ENCODE results near the gene BAIAP2L2.
A peak's percentile ranks its signal among the peaks of the same experiment; 100 is the strongest.

GRCh38 chr22:38080850-38081635, 29.4 kb downstream of the BAIAP2L2 start:
- TF ChIP-seq CTCF (IDR thresholded peaks at IDR 0.05; ENCODE audit: insufficient read depth, low read depth, low read length) (no peak), EZH2 (IDR thresholded peaks at IDR 0.05; ENCODE audit: insufficient read depth, low read length) (peak; percentile 19)

Measured in astrocyte (in vitro differentiated cells and primary cell).